ENCODE measurements around the gene TAF4.
A peak's percentile ranks its signal among the peaks of the same experiment; 100 is the strongest.

TAF4 gene

GRCh38 chr20:62020935-62021701 is 44.6 kb downstream of the TAF4 start:
- no peak for DNase-seq

GRCh38 chr20:62019881-62020492 is 45.7 kb downstream of the TAF4 start:
- no peak for DNase-seq

GRCh38 chr20:62019144-62019805 is 46.4 kb downstream of the TAF4 start:
- DNase-seq = no peak

DNA sequence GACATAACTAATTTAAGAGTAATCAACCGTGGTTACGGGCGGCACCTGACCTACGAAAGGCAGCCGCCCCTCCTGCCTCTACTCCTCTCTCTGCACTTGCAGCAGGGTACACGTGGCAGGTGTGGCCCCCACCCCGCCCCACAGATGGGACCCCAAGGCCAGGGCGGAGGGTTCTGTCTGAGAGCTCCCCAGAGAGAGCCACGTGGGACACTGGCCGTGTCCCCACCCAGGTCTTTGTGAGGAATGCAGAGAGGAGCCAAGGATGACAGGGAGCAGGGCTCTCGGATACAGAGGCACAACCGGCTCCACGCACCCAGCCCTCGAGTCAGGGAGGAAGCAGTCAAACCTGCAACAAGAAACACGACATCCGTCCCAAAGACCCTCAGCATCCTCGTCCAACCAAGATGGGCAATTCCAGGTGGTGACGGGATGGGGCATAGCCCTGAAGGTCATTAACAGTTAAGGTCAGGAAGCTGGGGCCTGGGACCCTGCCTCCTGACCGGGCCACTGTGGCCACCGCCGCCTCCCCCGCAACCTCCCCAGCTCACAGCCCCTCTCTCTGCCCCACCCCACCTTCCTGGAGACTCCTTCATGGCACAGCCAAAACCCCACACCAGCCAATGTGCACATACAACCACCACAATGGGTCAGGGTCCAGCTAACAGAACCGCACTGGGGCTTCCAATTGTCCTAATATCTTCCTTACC is 47.1 kb downstream of the TAF4 start:
- no peak for DNase-seq

GRCh38 chr20:62015540-62016288 is 50.0 kb downstream of the TAF4 start:
- no peak for DNase-seq

DNA sequence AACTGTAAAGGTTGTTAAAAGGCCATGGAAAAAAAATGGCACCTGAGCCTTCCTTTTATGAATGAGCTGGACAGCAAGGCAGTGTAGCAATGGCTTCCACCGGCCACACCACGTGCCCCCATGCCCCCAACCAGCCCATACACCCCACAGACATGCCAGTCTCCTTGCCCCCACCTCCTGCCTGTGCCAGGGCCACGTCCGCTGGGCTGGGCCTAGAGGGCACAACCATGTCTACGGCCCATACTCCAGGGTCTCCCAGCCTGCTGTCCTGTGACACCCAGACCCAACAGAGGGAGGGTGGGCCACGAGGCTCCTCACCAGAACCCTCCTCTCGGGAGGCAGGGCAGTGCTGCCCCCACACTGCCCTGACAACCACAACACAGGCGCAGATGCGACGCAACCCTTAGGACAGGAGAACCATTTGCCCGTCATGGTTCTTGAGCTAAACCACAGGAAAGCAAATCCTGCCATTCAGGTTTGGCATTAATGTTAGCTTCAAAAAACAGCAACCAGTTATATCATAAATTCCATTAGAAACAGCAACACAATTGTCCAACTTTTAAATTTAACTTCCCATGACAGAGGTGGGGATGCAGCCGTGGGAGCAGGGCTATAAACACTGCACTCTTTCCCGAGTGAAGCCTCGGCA is 50.7 kb downstream of the TAF4 start:
- no peak for DNase-seq

GRCh38 chr20:62014488-62014775 is 51.2 kb downstream of the TAF4 start:
- DNase-seq = no peak

DNA sequence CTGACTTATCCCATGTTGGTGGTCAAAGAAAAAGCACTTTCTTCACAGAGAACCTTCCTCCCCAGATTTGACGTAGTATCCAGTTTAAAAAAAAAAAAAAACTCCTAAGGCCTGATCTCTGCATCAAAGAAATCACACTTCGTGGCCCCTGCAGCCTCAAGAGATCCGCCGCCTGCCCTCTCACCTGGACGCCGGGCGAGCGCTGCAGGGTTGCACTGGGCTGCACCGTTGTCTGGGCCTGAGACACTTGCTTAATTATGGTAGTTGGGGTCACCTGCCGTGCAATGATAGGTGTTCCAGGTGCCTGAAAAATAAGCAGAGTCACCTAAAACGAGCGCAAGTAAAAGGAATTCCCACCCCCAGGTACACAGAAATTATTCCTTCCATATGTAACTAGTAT is 53.0 kb downstream of the TAF4 start:
- no peak for DNase-seq

- DNase-seq = no peak
Measured at GRCh38 chr20:62011938-62012534, 53.6 kb downstream of the TAF4 start.

DNA sequence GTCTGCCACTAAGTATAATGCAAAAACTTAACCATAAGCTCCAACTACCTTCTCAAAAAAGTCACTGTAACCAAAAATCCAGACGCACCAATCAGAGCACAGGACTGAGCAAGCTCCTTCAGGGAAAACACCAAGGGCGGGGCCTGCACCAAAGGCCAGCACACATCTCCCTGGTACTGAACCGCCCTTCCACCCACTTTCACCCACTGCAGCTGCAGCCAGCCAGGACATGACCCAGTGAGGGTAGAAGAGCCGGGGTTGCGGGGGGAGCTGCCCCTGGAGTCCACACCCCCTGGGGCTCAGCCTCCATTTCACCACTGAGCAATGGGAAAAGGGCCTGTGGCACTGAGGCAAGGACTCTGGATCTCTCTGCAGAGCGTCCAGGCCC is 54.3 kb downstream of the TAF4 start:
- DNase-seq = no peak

DNA sequence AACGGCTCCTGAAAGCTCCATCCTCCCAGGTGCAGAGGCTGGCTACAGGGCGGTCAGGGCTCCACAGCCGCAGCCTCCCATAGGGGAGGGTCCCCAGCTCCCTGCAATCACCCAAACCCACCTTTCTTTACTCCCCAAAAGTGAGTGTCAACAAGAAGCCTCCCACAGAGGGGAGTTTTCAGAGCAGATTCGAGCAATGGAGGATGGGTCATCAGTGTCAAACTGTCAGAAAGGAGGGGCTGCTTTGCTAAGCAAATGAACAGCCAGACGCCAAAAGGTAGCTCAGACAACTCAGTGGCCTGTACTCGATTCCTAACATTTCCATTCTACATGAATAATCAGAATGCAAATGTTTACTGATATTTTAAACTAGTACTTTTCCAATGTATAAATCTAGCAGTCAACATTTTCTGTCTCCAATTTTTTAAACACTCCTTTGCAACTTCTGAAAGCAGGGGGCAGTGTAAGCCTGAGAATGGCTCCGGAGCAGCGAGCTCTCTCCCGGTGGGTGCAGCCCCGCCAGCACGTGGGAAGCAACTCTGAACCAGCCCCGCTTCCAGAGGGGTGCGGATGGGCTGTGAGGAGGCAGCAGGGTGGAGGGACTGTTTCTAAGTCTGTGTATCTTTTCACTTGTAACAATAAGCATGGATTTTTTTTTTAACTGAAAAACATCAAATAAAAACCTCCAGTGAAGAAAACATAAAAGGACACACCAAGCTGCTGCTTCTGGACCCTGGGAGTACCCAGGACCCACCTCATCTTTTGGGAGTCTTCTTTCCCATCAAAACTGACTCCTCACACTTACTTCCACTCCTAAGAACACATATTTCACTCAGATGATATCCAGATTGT is 54.9 kb downstream of the TAF4 start:
- DNase-seq = peak; percentile 60

GRCh38 chr20:62009869-62010445 is 55.7 kb downstream of the TAF4 start:
- DNase-seq = no peak

DNA sequence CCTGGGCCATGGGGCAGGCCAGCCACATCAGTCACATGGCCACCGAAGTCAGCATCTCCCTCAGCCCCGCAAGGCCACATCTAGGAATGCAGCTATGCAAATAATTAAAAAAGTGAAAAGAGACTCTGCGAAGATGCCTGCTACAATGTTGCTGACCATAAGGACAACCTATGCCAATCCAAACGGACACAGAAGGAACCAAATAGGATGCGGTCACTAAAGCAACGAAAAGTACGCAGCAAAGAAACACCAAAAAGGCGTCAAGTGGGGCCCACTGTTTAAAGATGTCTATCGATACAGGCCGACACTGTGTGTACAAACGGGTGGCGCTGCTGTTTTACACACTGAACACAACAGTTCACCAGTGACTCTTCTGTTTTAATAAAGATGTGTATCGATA is 56.4 kb downstream of the TAF4 start:
- no peak for DNase-seq

- DNase-seq = no peak
Measured at GRCh38 chr20:62008643-62009183, 57.0 kb downstream of the TAF4 start.

DNA sequence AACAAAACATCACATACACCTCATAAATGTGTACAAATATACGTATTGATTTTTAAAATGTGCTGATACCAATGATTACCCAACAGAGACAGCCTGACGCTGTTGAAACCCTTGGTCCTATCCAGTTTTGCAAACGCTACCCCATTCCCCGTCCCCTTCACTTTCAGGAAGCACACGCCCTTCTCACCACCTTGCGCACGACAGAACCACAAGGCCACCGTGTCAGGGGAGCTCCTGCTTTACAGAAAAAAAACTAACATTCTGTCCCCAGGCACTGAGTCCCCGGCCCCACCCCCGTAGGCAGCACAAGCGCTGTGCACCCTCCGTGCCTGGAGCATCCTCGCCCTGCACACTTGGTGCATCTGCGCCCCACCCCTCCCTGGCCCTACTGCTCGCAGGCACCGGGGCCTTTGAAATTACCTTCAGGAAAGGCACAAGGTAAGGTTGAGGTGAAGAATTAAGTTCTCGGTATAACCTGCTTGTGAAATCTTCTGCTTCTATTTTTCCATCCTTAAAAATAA is 58.5 kb downstream of the TAF4 start:
- DNase-seq = no peak

GRCh38 chr20:62006482-62006881 is 59.2 kb downstream of the TAF4 start:
- DNase-seq = no peak

GRCh38 chr20:62004614-62005013 is 61.1 kb downstream of the TAF4 start:
- DNase-seq = no peak

DNA sequence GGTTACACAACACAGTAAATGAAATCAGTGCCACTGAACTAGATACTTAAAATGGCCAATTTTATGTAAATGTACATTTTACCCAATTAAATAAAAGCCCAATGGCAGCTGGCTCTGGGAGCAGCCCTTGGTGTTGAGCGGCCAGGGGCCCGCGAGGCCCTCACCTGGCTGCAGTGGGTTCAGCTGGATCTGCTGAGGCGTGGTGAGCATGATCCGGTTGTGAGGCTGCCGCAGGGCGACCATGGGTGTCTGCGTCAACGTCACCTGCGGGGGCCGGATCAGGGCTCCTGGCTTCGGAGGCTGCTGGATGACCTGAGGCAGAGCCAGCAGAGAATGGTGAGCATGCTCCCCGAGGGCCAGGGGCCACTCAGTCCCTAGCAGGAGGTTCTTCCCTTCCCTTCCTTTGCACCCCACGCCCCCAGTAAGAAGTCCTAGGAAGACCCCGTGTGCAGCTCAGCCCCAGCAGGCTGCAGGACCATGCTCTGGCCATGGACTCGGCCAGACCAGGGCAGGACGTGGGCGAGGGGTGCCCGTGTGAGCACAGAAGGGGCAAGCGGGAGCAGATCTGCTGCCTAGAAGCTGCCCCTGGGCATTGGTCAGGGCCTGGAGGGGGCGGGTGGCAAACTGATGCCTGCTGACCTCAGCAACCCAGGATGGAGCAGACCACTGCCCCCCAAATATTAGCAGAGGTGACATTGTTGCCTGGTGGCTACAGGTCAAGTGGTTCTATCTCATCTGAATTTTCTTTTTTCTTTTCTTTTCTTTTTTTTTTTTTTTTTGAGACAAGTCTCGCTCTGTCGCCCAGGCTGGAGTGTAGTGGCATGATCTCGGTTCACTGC is 61.9 kb downstream of the TAF4 start:
- no peak for DNase-seq

DNA sequence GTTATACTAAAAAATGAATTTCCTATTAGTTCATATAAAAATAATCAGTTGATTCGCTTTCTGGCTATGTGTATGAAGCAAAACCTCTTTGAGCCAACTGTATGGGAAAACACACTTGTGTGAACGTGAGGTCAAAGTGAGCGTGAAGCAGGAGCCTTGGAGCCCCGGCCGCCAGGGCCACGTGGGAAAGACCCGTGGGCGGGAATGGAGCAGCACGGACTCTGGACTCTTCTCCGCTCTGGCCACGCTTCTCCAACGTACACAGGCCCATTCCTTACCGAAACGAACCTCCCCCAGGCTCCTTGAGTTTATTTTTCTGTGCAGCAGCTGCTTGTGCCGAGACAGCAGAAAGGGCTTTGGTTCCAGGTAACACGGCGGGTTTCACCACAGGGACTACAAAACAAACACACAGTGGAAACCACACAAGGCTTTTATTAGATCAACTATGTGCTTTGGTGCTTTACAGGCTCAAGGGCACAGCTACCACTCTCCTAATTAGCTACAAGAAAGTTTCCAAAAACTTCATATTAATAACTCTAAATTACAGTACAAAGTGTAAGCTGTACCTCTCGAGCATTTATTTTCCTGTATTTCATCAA is 62.7 kb downstream of the TAF4 start:
- no peak for DNase-seq
